Gastrocnemius medialis (tissue), 4 donors: ENCODE data around the gene DNAL1.

ENCODE experiments used
- POLR2A ChIP-seq, 2 donors: fragments of 450-650 bp; IDR thresholded peaks; one replicate each; pipeline ENCODE4 v1.6.1; 2017; ENCODE audit warnings: antibody characterized with exemption in 2 of 2, mild to moderate bottlenecking in 2 of 2, moderate library complexity in 2 of 2
- TF ChIP-seq, protein P1 (sequence below), 5 experiments: fragments of 450-650 bp in 3 of 5; fragments of 200-600 bp in 2 of 5; sonication (generic) in 2 of 5; IDR thresholded peaks in 4 of 5; conservative IDR thresholded peaks in 1 of 5; 1 replicate in 4 of 5; 2 replicates in 1 of 5; pipeline ENCODE4 v1.5.1; 2016 to 2019; ENCODE audit warnings: antibody characterized with exemption in 5 of 5, mild to moderate bottlenecking in 3 of 5, moderate library complexity in 3 of 5

DNA sequence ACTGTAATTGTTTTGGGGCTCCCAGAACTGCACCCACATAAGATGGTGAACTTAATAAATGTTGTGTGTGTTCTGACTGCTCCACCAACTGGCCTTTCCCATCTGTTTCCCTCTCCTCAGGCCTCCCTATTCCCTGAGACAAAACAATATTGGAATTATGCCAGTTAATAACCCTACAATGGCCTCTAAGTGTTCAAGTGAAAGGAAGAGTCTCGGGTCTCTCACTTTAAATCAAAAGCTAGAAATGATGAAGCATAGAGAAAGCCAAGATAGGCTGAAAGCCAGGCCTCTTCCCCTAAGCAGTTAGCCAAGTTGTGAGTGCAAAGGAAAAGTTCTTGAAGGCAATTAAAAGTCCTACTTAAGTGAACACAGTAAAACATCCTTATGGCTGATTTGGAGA lies 19.1 kb upstream of the DNAL1 start:
- TF ChIP-seq, protein P1, sequence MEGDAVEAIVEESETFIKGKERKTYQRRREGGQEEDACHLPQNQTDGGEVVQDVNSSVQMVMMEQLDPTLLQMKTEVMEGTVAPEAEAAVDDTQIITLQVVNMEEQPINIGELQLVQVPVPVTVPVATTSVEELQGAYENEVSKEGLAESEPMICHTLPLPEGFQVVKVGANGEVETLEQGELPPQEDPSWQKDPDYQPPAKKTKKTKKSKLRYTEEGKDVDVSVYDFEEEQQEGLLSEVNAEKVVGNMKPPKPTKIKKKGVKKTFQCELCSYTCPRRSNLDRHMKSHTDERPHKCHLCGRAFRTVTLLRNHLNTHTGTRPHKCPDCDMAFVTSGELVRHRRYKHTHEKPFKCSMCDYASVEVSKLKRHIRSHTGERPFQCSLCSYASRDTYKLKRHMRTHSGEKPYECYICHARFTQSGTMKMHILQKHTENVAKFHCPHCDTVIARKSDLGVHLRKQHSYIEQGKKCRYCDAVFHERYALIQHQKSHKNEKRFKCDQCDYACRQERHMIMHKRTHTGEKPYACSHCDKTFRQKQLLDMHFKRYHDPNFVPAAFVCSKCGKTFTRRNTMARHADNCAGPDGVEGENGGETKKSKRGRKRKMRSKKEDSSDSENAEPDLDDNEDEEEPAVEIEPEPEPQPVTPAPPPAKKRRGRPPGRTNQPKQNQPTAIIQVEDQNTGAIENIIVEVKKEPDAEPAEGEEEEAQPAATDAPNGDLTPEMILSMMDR (IDR thresholded peaks at IDR 0.05 in 4 of 5, conservative IDR thresholded peaks at IDR 0.05 in 1 of 5): no peak
- no peak for TF ChIP-seq POLR2A (IDR thresholded peaks at IDR 0.05)
